ENCODE data around the gene SEPTIN1.

SEPTIN1 gene

GRCh38 chr16:30418350-30419181 is 36.2 kb upstream of the SEPTIN1 start (continued):
- no peak for TF ChIP-seq ZNF362 (tag by site-specific recombination; IDR thresholded peaks at IDR 0.05)
- TF ChIP-seq ZSCAN16 (tag by site-specific recombination; IDR thresholded peaks at IDR 0.05), result no peak
- TF ChIP-seq ZNF558 (tag by site-specific recombination; IDR thresholded peaks at IDR 0.05), result no peak
- TF ChIP-seq SP7 (tag by site-specific recombination; IDR thresholded peaks at IDR 0.05), result no peak
- no peak for TF ChIP-seq ZSCAN30 (tag by site-specific recombination; IDR thresholded peaks at IDR 0.05)
- no peak for TF ChIP-seq ZBTB6 (tag by site-specific recombination; IDR thresholded peaks at IDR 0.05)
- no peak for TF ChIP-seq ZNF768 (tag by site-specific recombination; IDR thresholded peaks at IDR 0.05)
- TF ChIP-seq ZNF549 (tag by site-specific recombination; IDR thresholded peaks at IDR 0.05), result no peak
- no peak for TF ChIP-seq ZNF155 (tag by site-specific recombination; IDR thresholded peaks at IDR 0.05)
- no peak for TF ChIP-seq HOXC10 (CRISPR knock-in tag; IDR thresholded peaks at IDR 0.05)
- TF ChIP-seq ZNF707 (tag by site-specific recombination; IDR thresholded peaks at IDR 0.05), result no peak
- TF ChIP-seq ZNF311 (tag by site-specific recombination; IDR thresholded peaks at IDR 0.05; ENCODE audit: borderline replicate concordance), result no peak
- no peak for TF ChIP-seq ZNF350 (tag by site-specific recombination; IDR thresholded peaks at IDR 0.05)
- TF ChIP-seq PRDM1 (tag by site-specific recombination; IDR thresholded peaks at IDR 0.05), result no peak
- TF ChIP-seq ZNF37A (tag by site-specific recombination; IDR thresholded peaks at IDR 0.05), result no peak
- no peak for TF ChIP-seq ZNF610 (tag by site-specific recombination; IDR thresholded peaks at IDR 0.05; ENCODE audit: borderline replicate concordance)
- no peak for TF ChIP-seq ZNF692 (tag by site-specific recombination; IDR thresholded peaks at IDR 0.05)
- TF ChIP-seq ZBTB8A (tag by site-specific recombination; IDR thresholded peaks at IDR 0.05), result 0 out of 2 replicates have a peak, but pooled peaks have one; percentile 17
- TF ChIP-seq GFI1B (tag by site-specific recombination; IDR thresholded peaks at IDR 0.05), result peak; percentile 9; the same call in 1 of the 2 replicates
- no peak; the same call in 1 of the 2 replicates for TF ChIP-seq BCL11A (tag by site-specific recombination; IDR thresholded peaks at IDR 0.05; ENCODE audit: low read depth)
- no peak for TF ChIP-seq ZFP41 (tag by site-specific recombination; IDR thresholded peaks at IDR 0.05; ENCODE audit: borderline replicate concordance)
- no peak for TF ChIP-seq ZNF174 (tag by site-specific recombination; IDR thresholded peaks at IDR 0.05)
- no peak for TF ChIP-seq ZNF670 (tag by site-specific recombination; IDR thresholded peaks at IDR 0.05; ENCODE audit: low read depth)
- no peak for TF ChIP-seq ZNF623 (tag by site-specific recombination; IDR thresholded peaks at IDR 0.05)
- no peak for TF ChIP-seq ZNF140 (tag by site-specific recombination; IDR thresholded peaks at IDR 0.05)
- no peak for TF ChIP-seq ZFP69B (tag by site-specific recombination; IDR thresholded peaks at IDR 0.05)
- no peak for TF ChIP-seq ZNF580 (tag by site-specific recombination; IDR thresholded peaks at IDR 0.05)
- TF ChIP-seq ZNF24 (tag by site-specific recombination; IDR thresholded peaks at IDR 0.05), result 0 out of 2 replicates have a peak, but pooled peaks have one; percentile 12
- TF ChIP-seq ZNF426 (tag by site-specific recombination; IDR thresholded peaks at IDR 0.05), result no peak
- no peak for TF ChIP-seq GLI2 (tag by site-specific recombination; IDR thresholded peaks at IDR 0.05; ENCODE audit: borderline replicate concordance, low read depth)
- TF ChIP-seq REPIN1 (tag by site-specific recombination; IDR thresholded peaks at IDR 0.05; ENCODE audit: low read depth), result no peak
- no peak for TF ChIP-seq ZNF704 (tag by site-specific recombination; IDR thresholded peaks at IDR 0.05)
- TF ChIP-seq ZNF148 (tag by site-specific recombination; IDR thresholded peaks at IDR 0.05; ENCODE audit: borderline replicate concordance), result no peak

Measured in HEK293 (cell line).